ENCODE data around the gene PPFIA4.

PPFIA4 gene

GRCh38 chr1:203040513-203041275 lies 14.4 kb downstream of the PPFIA4 start:
- no peak for DNase-seq (ENCODE audit: low spot score)

- no peak for DNase-seq (ENCODE audit: low spot score)
Observed at GRCh38 chr1:203041351-203041932, 15.2 kb downstream of the PPFIA4 start.

GRCh38 chr1:203043830-203044545 lies 17.7 kb downstream of the PPFIA4 start:
- no peak for DNase-seq (ENCODE audit: low spot score)

GRCh38 chr1:203044546-203045250 lies 18.4 kb downstream of the PPFIA4 start:
- DNase-seq (ENCODE audit: low spot score) = no peak

GRCh38 chr1:203045336-203045735 lies 19.0 kb downstream of the PPFIA4 start:
- DNase-seq (ENCODE audit: low spot score) = no peak

- peak; percentile 48 for DNase-seq (ENCODE audit: low spot score)
Observed at GRCh38 chr1:203045821-203046594, 19.7 kb downstream of the PPFIA4 start.

- no peak for DNase-seq (ENCODE audit: low spot score)
Observed at GRCh38 chr1:203046984-203047630, 20.8 kb downstream of the PPFIA4 start.

GRCh38 chr1:203048086-203048485 lies 21.8 kb downstream of the PPFIA4 start:
- DNase-seq (ENCODE audit: low spot score) = no peak

GRCh38 chr1:203048555-203049051 lies 22.3 kb downstream of the PPFIA4 start:
- DNase-seq (ENCODE audit: low spot score) = no peak

- no peak for DNase-seq (ENCODE audit: low spot score)
Observed at GRCh38 chr1:203049077-203049476, 22.8 kb downstream of the PPFIA4 start.

GRCh38 chr1:203049576-203050180 lies 23.4 kb downstream of the PPFIA4 start:
- no peak for DNase-seq (ENCODE audit: low spot score)

GRCh38 chr1:203050826-203051225 lies 24.5 kb downstream of the PPFIA4 start:
- DNase-seq (ENCODE audit: low spot score) = no peak

GRCh38 chr1:203051841-203052324 lies 25.6 kb downstream of the PPFIA4 start:
- no peak for DNase-seq (ENCODE audit: low spot score)

- DNase-seq (ENCODE audit: low spot score) = no peak
Observed at GRCh38 chr1:203052601-203053000, 26.3 kb downstream of the PPFIA4 start.

- DNase-seq (ENCODE audit: low spot score) = no peak
Observed at GRCh38 chr1:203054184-203054583, 27.9 kb downstream of the PPFIA4 start.

- DNase-seq (ENCODE audit: low spot score) = no peak
Observed at GRCh38 chr1:203054642-203055041, 28.4 kb downstream of the PPFIA4 start.

- no peak for DNase-seq (ENCODE audit: low spot score)
Observed at GRCh38 chr1:203055161-203055799, 29.0 kb downstream of the PPFIA4 start.

GRCh38 chr1:203056012-203056411 lies 29.7 kb downstream of the PPFIA4 start:
- DNase-seq (ENCODE audit: low spot score) = no peak

- DNase-seq (ENCODE audit: low spot score) = no peak
Observed at GRCh38 chr1:203056516-203056915, 30.2 kb downstream of the PPFIA4 start.
